Activated CD8-positive, alpha-beta memory T cell treated with anti-CD3 and anti-CD28 coated beads for 1 hour (primary cell): Measurements from ENCODE around the gene LTBP1.

Experiments used
- DNase-seq, 2 donors: peaks; one replicate each; pipeline ENCODE4 v3.0.0-alpha.2; 2020; ENCODE audit warnings: low read depth in 1 of 2; ENCODE audit errors: extremely low read depth in 1 of 2

LTBP1 gene

GRCh38 chr2:33288011-33288410 is 341.3 kb downstream of the LTBP1 start:
- no peak for DNase-seq

DNA sequence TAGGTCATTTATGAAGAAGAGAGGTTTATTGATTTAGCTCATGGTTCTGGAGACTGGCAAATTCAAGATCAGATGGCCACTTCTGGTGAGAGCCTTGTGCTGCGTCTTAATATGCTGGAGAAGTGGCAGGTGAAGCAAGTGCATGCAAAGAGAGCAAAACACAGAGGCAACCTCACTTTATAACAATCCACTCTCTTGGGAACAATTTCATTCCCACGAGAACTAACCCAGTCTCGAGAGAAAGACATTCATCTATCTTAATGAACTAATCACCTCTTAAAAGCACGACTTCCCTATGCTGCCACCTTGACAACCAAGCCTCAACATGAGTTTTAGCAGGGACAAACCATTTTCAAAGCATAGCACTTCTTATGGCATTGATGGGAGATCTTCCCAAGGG is 343.2 kb downstream of the LTBP1 start:
- no peak for DNase-seq

DNA sequence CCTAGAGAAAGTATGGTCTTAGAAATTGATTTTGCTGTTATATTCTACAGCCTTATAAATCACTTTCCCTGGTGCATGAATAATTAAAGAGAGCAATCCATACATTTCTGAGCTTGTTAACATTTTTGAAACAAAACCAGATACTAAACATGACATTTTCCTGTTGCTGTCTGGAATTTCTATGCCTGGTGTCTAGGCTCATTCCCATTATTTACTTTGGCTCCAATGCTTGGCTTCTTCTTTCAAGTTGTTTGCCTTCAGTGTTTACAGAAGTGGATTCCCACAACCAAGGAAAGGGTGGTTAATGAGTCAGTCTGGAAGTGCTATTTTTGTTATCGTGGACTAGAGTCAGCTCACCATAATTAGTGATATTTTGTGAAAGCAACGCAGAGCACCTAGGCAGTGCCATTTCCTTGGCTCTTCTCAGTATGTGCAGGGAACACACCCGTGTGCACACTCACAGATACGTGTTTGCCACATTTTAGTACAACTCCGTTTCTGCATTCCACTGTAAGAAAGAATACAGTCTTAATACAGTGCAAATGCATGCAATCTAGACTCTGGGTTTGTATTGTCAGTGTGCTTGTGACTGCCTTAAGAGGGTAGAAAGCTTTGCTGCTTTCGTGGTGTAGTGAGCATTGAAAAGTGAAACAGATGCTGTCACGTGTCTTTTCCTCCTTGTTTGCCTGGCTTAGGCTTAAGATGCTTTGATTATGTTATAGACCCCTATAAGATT is 344.7 kb downstream of the LTBP1 start:
- DNase-seq, result no peak

- no peak for DNase-seq
These were observed 345.3 kb downstream of the LTBP1 start for GRCh38 chr2:33292063-33292462.

GRCh38 chr2:33292981-33293595 is 346.3 kb downstream of the LTBP1 start:
- DNase-seq, result no peak

DNA sequence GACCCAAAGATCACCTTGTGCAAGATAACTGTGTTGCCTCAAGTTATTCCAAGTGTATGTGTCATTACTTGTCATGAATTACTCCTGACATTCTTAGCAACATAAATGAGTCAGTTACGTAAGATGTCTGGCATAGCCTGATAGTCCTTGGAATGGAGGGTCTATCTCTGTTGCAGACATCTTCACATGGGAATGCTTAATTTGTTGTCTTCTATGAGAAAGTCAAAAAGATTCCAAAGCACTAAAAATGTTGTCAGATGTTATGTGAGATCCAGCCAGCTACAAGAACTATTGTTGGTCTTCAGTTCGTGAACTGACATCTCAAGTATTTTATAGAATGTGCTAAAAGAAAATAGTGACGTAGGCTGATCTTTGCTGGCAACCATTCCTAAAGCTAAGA is 351.5 kb downstream of the LTBP1 start:
- no peak for DNase-seq

DNA sequence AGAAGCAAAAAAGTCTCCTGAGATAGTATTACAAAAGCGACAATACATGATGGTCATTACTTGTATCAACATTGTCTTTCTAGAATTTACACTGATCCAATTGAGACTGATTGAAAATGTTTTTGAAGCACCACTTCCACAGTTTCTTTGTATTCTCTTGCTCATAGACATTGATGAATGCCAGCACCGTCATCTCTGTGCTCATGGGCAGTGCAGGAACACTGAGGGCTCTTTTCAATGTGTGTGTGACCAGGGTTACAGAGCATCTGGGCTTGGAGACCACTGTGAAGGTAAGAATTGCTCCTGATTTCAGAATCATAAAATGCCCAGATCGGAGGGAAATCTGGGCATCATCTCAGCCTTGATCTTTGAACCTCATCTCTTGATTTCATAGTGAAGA is 354.6 kb downstream of the LTBP1 start:
- no peak for DNase-seq

DNA sequence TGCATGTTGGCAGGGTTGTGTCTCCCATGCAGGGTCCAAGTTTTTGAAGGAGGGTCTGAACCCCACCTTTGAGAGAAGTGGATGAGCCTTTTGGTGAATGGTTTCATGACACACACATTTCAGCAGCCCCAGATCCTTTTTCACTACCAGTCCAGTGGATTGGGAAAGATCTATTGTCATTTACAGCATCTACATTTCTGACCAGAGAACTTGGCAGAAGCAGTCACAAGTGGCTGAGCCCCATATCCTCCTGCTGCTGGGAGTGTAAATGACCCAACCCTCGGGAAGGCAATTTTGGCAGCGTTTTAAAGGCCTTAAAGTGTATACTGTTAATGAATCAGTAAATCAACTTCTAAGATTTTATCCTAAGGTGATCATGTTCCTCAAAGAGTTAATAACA is 355.6 kb downstream of the LTBP1 start:
- no peak for DNase-seq

DNA sequence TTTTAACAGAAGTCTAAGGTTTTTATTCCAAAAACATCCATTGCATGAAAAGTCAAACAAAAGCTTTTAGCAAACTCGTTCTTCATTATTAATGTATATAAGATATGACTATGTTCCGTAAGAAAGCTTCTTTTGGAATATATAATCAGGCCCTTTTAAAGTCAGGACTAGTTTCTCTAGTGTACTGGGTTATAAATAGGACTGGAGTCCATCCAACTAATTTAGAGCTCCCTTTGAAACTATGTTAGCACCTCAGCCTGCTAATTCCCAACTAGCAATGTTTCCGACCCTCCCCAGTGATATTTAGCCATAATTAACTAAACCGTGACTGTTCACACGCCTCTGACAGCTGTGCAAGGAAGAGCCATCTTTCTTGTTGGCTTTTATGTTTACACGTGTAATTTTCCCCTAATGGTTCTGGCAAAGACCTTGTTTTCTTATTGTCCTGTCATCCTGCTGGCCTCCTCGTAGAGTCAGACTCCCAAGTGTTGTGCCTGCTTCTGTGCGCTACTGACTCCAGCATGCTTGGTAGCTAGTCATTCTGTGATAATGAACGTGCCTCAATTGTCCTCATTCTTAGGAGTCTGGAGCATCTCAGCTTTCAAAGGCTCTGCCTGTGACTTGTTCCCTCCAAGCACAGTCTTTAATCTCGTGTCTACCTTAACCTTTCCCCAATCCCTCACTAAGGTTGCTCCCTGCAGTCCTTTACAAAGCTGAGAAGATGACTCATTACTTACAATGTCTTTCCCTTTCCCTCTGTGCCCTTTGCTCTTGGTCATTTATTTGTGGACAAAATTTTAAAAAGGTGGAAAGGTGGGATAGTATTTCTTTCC is 357.5 kb downstream of the LTBP1 start:
- DNase-seq, result no peak

DNA sequence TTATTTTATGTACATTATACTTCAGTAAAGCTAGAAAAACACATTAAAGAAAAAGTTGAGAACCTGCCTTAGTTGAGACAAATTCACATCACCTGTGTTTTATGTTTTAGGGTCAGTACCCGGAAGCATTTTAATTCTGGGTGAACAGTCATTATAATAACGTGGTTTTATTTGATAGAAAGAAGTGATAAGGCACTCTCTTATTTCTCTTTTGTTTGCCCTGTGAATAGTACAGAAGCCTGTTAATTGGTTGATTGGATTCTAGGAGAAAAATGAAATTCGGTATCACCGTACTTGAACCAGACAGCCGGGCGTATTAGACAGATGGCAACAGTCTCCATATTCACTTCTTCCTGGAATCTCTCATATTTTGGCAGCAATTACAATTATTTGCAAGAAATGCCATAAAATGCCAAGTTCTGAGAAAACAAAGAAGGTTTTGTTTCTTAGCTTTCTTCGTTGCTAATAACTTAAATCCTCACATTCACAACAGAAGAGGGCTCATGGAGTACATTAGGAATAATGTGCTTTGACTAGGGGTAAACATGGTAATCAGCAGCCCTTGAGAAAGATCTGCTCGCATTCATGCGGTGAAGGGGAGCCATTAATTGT is 361.0 kb downstream of the LTBP1 start:
- no peak for DNase-seq

DNA sequence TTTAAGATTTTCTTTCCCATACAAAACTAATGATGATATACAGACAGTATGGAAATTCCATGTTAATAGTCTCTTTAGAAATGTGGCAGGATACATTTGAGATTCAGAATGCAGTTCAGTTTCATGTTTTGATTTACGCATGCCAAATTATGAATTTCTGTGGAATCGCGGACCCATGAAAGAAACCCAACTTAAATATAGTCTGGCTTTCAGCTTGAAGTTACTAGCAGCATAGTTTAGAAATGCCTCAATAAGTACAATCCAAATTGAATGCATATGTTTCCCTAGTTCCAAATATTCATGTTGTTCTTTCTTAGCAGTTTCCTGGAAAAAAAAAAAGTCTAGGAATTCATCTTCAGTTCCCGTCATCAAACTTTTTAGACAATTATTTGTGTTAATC is 365.6 kb downstream of the LTBP1 start:
- no peak for DNase-seq

- no peak for DNase-seq
These were observed 366.3 kb downstream of the LTBP1 start for GRCh38 chr2:33313039-33313438.

DNA sequence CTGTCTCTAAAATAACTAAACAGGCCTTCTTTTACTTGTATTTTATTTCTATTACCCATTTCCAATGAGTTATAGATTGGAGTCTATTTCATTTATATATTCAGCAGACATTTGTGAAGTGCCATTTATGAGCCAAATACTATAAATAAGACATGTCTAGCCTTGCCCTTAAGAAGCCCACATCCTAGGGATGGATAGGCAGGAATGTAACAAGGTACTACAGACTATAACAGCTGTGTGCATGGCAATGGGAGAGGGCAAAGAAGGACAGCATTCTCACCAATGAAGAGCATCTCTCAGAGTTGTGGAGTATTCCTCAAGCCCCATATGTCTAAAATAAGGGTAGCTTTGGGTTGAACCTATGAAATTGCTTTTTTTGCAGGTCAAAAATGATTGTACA is 367.8 kb downstream of the LTBP1 start:
- no peak for DNase-seq

DNA sequence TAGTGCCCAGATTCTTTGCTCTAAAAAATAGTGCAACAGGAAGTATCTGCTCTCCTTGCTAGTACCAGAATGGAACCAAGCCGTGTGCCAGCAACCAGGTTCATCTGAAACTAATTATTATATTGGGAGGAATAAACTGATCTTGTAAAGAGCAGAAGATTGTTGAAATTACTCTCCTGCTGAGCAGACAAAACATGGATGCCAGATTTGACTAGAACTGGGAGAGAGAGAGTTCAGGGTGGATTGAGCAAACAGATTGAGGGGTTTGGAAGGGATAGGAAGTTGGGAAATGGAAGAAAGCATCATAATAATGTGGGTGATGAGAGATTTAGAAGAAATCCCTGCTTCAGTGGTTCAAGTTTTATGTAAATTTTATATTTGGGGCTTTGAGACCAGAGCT is 369.6 kb downstream of the LTBP1 start:
- DNase-seq, result no peak

GRCh38 chr2:33317369-33318007 is 370.7 kb downstream of the LTBP1 start:
- DNase-seq, result no peak

- DNase-seq, result no peak
These were observed 371.7 kb downstream of the LTBP1 start for GRCh38 chr2:33318456-33318855.

GRCh38 chr2:33320573-33320972 is 373.8 kb downstream of the LTBP1 start:
- no peak for DNase-seq

GRCh38 chr2:33321236-33321771 is 374.6 kb downstream of the LTBP1 start:
- no peak for DNase-seq

DNA sequence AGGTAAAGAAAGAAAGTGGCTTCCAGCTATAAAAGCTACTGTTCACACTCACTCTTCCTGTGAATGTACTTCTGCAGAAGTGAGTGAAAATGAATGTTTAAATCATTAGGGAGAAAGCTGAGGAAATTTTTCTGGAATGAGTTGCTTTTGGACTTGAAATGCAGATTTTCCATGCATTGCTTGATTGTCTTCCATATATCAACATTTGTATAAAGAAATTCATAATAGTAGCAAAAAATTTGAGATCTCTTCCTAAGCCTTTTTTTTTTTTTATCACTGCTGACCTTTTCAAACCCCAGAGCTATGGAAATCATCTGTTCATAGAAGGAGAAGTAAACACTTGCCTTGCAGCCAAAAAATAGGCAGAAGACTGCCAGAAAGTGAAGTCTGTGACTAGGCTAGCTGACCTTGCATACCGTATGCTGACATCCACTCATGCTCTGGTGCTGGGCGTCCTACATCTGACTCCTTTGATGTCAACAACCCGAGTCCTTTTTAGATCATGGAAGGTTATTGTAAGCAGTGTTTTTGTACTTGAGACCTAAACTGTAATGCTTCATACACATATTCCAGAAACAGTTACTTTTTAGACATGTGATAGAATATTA is 375.2 kb downstream of the LTBP1 start:
- DNase-seq, result no peak

DNA sequence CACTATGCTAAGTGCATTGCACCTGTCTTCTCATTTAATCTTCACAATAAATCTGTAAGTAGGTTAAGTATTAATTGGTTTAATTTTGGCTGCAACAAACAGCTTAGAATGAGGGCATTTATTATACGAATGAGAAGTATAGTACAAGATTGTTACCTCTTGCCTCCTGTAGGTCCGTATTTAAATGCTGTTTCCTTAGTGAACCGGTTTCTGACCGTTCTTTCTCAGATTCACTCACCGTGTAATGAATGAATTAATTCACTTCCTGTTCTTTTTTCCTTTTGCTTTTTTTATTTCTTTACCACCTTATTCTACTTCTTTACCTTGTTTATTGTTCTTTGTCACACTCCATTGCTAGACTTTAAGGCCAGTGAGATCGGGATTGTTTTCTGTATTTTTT is 375.9 kb downstream of the LTBP1 start:
- no peak for DNase-seq
